Measurements from ENCODE around the gene P2RX3.

GRCh38 chr11:57390535-57390934 lies 52.4 kb downstream of the P2RX3 start, which contains the start of gene PRG2:
- TF ChIP-seq CTCF (IDR thresholded peaks at IDR 0.05) (no peak), POLR2A (IDR thresholded peaks at IDR 0.05) (no peak), EP300 (IDR thresholded peaks at IDR 0.05) (no peak)

Measured in tibial nerve (tissue), 4 donors.